Activated naive CD8-positive, alpha-beta T cell treated with anti-CD3 and anti-CD28 coated beads, Interleukin-2, amount 50 U/mL, for 24 hours (primary cell): ENCODE measurements around the gene SDF4.

ENCODE experiments used
- ATAC-seq: fragments of 150-1000 bp; cut with Tn5 transposase; one replicate; pipeline ENCODE4 v1.10.0; 2021
- DNase-seq: peaks from one replicate; pipeline ENCODE4 v3.0.0; 2021
- H3K27ac Mint-ChIP-seq: one replicate; pipeline ENCODE4 v1.8.0; 2021; ENCODE audit warnings: mild to moderate bottlenecking, mixed read lengths
- H3K27me3 Mint-ChIP-seq: one replicate; pipeline ENCODE4 v1.8.0; 2021; ENCODE audit warnings: mixed read lengths
- H3K36me3 Mint-ChIP-seq: one replicate; pipeline ENCODE4 v1.8.0; 2021; ENCODE audit warnings: low read depth, mixed read lengths
- H3K4me1 Mint-ChIP-seq: one replicate; pipeline ENCODE4 v1.8.0; 2021; ENCODE audit warnings: mixed read lengths
- H3K4me3 Mint-ChIP-seq: one replicate; pipeline ENCODE4 v1.8.0; 2021; ENCODE audit warnings: mild to moderate bottlenecking, moderate library complexity, mixed read lengths
- H3K9me3 Mint-ChIP-seq: one replicate; pipeline ENCODE4 v1.8.0; 2021; ENCODE audit warnings: mixed read lengths

SDF4 gene, protein sequence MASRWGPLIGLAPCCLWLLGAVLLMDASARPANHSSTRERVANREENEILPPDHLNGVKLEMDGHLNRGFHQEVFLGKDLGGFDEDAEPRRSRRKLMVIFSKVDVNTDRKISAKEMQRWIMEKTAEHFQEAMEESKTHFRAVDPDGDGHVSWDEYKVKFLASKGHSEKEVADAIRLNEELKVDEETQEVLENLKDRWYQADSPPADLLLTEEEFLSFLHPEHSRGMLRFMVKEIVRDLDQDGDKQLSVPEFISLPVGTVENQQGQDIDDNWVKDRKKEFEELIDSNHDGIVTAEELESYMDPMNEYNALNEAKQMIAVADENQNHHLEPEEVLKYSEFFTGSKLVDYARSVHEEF

DNA sequence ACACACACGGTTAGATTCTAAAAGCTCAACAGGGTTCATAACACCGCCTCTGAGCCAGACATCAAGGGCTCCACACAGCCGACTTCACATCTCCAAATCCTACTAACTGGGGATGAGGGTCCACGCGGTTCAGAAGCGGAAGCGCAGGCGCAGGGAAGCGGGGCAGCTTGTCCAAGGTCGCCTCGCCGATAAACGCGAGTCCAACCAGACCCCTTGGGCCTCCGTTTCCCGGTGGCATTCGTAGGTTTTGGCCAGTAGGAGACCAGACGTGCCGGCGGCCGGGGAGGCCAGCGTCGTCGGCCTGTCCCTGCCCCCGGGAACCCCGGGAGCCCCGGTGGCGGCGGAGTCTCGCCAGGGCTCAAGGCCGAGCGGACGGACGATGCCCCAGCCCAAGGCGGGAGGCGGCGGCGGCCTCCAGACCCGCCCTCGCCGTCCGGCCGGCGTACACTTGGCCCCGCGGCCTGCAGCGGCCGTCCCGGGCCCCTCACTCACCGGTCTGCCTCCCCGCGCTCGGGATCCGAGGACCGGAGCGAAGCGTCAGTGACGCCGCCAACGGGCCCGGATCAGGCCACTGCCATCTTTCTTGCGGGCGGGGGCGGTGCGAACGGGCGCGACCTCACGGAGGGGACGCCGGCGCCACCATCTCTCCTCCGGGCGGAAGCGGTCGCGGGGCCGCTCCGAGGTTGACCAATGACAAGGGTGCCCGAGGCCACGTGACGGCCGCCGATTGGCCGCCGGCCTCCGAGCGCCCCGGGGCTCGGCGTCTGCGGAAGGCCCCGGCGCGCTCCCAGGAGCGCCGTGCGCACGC is at the start of gene SDF4:
Gene SDF4 (minus strand): TSS at position 602 of the 808 bp plus-strand sequence. CDS start 3,229 bp downstream, outside the sequence.
- Mint-ChIP-seq H3K27me3 (no peaks in the 10 kb centered on the region), H3K4me1 (peaks cover 35% of the 10 kb centered on the region), H3K36me3 (peaks cover 28% of the 10 kb centered on the region), H3K9me3 (no peaks in the 10 kb centered on the region), H3K27ac (peak within 1 kb of the TSS; percentile 84), H3K4me3 (peak within 1 kb of the TSS; percentile 89)
- ATAC-seq (peak; percentile 92), DNase-seq (peak; percentile 98)

DNA sequence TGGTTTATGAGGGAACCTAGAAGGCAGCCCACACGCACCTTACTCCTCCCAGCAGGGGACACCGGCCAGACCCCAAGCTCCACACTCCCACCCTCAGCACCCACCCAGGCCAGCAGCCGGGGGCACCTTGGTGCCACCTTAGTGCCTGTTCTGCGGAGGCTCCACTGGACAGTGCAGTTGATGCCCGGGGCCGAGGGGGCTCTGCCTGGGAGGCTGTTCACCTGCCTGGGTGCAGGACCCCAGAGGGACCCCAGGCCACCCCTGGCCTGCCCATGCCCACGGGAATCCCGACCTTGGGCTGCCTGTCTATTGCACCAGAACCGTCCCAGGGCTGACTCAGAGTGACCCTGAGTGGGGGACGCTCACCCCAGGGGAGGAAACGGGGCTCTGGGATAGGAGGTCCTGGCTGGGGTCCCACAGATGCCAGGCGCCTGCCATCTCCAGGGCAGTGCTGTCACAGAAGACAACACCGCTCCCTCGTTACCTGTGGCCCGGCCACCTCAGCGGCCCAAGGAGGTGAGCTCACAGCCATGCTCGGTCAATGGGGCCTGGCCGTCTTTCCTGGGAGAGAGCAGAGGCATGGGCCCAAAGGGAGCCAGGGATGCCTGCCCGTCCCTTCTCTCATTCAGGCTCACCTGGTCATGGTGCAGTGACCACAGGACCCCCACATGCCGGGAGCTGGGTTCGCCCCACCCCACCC is 49.1 kb upstream of the SDF4 start:
- H3K4me1 Mint-ChIP-seq, result no peaks in the 10 kb centered on the region

DNA sequence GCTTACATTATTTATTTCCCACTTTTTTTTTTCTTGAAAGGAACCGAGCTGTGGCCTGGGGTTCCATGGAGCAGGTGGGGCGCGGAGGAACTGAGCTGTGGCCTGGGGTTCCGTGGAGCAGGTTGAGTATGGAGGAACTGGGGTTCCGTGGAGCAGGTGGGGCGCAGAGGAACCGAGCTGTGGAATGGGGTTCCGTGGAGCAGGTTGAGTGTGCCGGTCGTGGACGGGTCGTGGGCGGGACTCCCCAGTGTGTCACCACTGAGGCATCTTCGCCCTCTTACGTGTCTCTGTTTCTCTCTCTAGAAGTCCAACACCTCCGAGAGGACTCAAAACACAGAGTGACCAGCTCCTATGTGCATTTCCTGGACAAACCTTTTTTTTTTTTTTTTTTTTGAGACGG is 47.2 kb upstream of the SDF4 start:
- Mint-ChIP-seq H3K4me1 (peaks cover 5% of the 10 kb centered on the region), H3K27me3 (no peaks in the 10 kb centered on the region), H3K4me3 (no peak overlapping the region), H3K27ac (no peak overlapping the region), H3K9me3 (no peaks in the 10 kb centered on the region), H3K36me3 (no peaks in the 10 kb centered on the region)
- DNase-seq, result no peak
- ATAC-seq, result no peak

More for the DNA sequence above, 49.1 kb upstream of the SDF4 start:
- Mint-ChIP-seq H3K9me3 (no peaks in the 10 kb centered on the region), H3K27me3 (no peaks in the 10 kb centered on the region), H3K27ac (no peak overlapping the region), H3K36me3 (no peaks in the 10 kb centered on the region), H3K4me3 (no peak overlapping the region)
- no peak for ATAC-seq
- no peak for DNase-seq

DNA sequence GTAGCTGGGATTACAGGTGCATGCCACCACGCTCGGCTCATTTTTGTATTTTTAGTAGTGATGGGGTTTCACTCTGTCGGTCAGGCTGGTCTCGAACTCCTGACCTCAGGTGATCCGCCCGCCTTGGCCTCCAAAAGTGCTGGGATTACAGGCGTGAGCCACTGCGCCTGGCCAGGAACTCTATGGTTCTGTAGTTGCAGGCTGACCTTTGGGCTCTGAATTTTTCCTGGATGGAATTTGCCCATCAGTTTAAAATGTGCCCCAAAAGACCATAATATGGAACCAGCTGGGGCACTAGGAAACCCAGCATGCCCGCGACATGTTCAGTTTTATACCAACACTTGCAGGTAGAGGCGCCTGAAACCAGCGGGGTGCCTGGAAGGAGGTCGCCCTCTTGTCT is 46.8 kb upstream of the SDF4 start:
- Mint-ChIP-seq H3K27me3 (no peaks in the 10 kb centered on the region), H3K4me3 (no peak overlapping the region), H3K36me3 (no peaks in the 10 kb centered on the region), H3K4me1 (peaks cover 5% of the 10 kb centered on the region), H3K27ac (no peak overlapping the region), H3K9me3 (no peaks in the 10 kb centered on the region)
- no peak for DNase-seq
- ATAC-seq, result no peak

DNA sequence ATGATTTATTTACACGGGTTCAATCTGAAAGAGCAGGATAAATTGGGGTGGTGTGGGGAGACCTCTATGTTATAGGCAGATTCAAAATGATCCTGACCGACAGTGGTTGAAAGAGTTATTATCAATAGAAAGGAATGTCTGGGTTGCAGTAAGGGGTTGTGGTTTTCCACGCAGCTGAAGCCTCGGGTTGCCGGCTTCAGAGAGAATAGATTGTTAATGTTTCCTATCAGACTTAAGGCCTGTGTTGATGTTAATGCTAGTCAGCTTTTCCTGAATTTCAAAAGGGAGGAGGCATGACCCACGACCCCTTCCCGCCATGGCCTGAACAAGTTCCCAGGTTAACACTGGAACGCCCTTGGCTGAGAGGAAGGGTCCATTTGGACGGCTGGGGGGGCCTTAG is 44.0 kb upstream of the SDF4 start:
- Mint-ChIP-seq H3K36me3 (peaks cover 11% of the 10 kb centered on the region), H3K27me3 (no peaks in the 10 kb centered on the region), H3K4me3 (peak overlapping the region; percentile 27), H3K9me3 (no peaks in the 10 kb centered on the region), H3K4me1 (peaks cover 24% of the 10 kb centered on the region), H3K27ac (no peak overlapping the region)
- DNase-seq, result no peak
- ATAC-seq, result no peak

DNA sequence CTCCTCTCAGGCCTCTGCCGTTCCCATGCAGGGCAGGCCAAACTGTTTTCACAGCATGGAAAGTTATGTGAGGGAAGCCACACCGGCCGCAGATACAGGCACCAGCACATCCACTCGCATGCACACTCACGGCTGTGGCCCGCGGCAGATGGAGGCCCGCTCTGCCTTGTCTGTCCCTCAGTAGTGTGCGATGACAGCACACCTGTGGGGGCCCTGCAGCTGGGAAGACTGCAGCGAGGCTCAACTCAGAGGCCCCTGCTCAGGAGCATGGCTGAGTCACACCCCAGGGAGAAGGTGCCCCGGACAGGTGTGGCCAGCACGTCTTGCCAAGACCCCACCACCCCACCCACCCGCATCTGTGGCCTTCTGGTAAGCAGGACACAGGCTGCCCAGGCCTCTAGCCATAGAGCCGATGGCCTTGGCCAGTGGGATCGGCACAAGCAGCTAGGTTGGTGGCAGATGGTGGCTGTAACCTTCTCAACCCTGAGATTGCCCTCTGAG is 43.2 kb upstream of the SDF4 start:
- ATAC-seq, result no peak
- no peaks in the 10 kb centered on the region for H3K9me3 Mint-ChIP-seq
- peak overlapping the region; percentile 74 for H3K4me3 Mint-ChIP-seq
- DNase-seq, result no peak
- no peaks in the 10 kb centered on the region for H3K27me3 Mint-ChIP-seq
- peaks cover 33% of the 10 kb centered on the region for H3K4me1 Mint-ChIP-seq
- H3K36me3 Mint-ChIP-seq, result peaks cover 17% of the 10 kb centered on the region
- peak overlapping the region; percentile 65 for H3K27ac Mint-ChIP-seq

DNA sequence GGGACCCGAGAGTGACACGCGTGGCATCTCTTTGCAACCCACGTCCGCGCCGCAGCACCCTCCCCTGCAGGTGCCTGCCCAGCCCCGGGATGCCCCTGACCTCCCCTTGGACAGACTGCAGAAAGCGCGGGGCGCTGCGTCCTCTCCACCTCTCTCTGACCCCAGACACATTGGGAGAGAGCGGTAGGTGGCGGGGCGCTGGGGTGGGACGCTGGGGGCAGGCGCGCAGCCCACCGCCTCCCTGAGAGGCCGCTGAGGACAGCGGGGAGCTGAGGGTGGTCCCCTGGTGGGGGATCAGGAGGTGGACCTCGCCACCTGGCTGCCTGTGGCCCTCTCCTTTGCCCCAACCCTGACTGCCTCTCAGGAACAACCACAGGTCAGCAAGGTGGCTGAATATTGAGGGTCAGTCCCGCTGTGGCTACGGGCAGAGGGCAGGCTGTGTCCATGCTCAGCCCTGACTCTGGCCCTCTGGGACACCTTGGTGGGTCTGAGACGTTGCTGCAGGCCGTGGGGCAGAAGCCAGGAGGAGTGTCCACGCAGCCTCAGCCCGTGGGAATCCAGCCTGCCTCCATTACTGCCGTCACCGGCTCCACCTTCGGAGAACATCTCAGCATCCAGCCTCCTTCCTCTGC is 42.6 kb upstream of the SDF4 start:
- Mint-ChIP-seq H3K4me1 (peaks cover 37% of the 10 kb centered on the region), H3K4me3 (peak overlapping the region; percentile 74), H3K9me3 (no peaks in the 10 kb centered on the region), H3K27ac (peak overlapping the region; percentile 65), H3K36me3 (peaks cover 17% of the 10 kb centered on the region), H3K27me3 (no peaks in the 10 kb centered on the region)
- DNase-seq (no peak), ATAC-seq (peak; percentile 11)

DNA sequence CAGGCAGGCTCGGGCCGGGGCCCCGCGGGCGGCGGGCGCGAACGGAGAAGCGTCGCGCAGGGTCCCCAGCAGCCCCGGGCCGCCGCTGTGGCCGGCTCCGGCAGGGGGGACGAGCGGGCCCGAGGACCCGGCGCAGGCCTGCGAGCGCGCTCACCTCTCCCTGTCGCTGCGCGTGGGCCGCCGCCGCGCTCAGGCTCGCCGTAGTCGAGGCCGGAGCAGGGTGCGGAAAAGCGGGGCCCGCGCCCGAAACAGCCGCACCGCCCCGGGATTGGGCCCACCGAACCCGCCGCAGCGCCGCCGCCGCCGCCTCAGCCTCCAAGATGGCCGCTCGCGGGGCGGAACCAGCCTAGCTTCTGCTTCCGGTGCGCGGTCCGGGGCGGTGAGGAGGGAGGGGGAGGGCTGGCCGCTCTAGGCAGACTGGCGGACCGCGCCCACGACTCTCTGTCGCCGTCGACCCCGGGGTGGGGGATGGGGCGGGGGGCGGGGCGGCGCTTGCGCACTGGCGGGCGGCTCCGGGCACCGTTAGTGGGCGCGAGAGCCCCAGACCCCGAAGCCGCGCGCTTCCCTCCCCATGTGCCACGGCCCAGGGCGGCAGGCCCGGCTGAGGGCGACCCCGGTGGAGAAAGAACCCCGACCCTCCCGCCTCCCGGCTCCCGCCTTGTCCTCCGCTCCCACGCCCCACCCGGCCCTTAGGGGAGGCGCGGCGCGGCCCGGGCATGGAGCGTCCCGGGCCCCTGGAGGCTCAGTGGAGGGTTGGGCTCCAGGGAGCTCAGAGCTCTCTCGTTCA is 41.9 kb upstream of the SDF4 start, which contains the start of gene UBE2J2:
Gene UBE2J2 (minus strand): TSS at position 343 of the 787 bp plus-strand sequence. CDS start 5,862 bp downstream, outside the sequence.
- DNase-seq (peak; percentile 94), ATAC-seq (peak; percentile 90)
- peaks cover 17% of the 10 kb centered on the region for H3K36me3 Mint-ChIP-seq
- peak within 1 kb of the TSS; percentile 84 for H3K27ac Mint-ChIP-seq
- peaks cover 37% of the 10 kb centered on the region for H3K4me1 Mint-ChIP-seq
- H3K9me3 Mint-ChIP-seq, result no peaks in the 10 kb centered on the region
- peak within 1 kb of the TSS; percentile 86 for H3K4me3 Mint-ChIP-seq
- no peaks in the 10 kb centered on the region for H3K27me3 Mint-ChIP-seq

DNA sequence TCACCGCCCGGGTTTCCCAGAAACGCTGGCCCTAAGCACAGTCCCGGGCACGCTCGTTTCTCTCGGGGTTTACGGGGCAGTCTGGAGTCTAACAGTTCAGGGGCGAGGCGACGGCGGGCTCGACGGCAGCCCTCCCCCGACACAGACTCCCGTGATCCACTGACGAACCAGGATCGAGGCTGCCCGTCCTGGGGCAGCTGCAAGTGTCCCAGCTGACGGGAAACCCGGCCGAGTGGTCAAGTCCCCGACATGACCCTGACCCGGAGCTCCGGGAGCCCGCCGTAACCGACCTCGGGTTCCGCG is 41.4 kb upstream of the SDF4 start:
- H3K4me3 Mint-ChIP-seq, result peak overlapping the region; percentile 86
- ATAC-seq (no peak), DNase-seq (no peak)
- peaks cover 17% of the 10 kb centered on the region for H3K36me3 Mint-ChIP-seq
- H3K4me1 Mint-ChIP-seq, result peaks cover 37% of the 10 kb centered on the region
- peak overlapping the region; percentile 84 for H3K27ac Mint-ChIP-seq
- no peaks in the 10 kb centered on the region for H3K27me3 Mint-ChIP-seq
- no peaks in the 10 kb centered on the region for H3K9me3 Mint-ChIP-seq

DNA sequence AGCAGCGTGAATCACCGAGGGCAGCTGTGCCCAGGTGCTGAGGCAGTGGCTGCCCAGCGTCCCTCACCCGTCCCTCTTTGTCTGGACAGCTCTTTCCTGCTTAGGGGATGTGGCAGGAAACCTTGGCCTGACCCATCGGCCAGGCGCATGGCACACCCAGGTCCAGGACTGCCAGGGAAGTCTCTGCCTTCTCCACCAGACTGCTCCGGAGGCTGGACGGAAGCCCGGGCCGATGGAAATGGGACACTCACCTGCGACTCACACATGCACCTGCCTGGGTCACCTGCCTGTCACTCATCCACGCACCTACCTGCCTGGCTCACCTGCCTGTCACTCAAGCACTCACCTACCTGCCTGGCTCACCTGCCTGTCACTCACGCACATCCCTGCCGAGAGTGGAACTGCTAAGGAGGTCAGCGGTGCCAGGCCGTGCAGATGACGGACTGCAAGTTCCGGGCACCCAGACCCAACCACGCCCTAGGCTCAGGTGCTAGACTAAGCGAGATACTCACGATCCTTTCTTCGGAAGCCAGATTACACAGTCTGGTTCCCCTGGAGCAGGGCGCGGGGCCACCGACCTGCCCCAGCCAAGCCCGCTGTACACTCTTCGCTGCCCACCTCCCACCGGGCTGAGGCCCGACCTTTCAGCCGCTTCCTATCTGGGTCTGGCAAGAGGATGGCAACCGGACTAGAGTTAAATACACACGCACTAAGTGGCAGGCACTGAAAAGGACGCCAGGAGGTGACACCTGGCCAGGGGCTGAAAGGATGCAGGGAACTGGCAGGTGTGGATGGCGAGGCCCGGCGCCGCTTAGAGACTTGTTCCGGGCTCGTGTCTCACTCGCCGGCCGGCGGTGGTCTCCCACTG is 40.8 kb upstream of the SDF4 start:
- DNase-seq, result no peak
- no peaks in the 10 kb centered on the region for H3K27me3 Mint-ChIP-seq
- no peaks in the 10 kb centered on the region for H3K9me3 Mint-ChIP-seq
- peak overlapping the region; percentile 86 for H3K4me3 Mint-ChIP-seq
- peaks cover 40% of the 10 kb centered on the region for H3K4me1 Mint-ChIP-seq
- H3K27ac Mint-ChIP-seq, result peak overlapping the region; percentile 84
- ATAC-seq, result no peak
- H3K36me3 Mint-ChIP-seq, result peaks cover 17% of the 10 kb centered on the region

DNA sequence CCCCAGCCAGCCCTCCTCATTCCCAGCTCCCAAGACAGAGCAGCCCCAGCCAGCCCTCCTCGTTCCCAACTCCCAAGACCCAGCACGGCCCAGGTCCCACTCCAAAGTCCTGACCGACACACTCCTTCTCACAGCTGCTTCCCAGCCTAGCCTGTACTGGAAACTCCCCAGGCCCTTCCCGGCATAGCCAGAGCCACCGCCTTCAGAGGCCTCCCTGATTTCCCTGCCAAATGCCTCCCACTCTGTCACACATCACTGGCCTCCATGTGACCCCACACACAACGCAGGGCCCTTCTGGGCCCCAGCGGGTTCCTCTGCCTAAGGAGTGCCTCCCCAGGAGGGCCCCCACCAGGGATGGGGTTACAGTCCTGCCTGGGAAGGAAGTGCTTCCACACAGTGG is 39.0 kb upstream of the SDF4 start:
- peaks cover 22% of the 10 kb centered on the region for H3K36me3 Mint-ChIP-seq
- H3K27ac Mint-ChIP-seq, result peak overlapping the region; percentile 78
- ATAC-seq (no peak), DNase-seq (no peak)
- peak overlapping the region; percentile 86 for H3K4me3 Mint-ChIP-seq
- peaks cover 40% of the 10 kb centered on the region for H3K4me1 Mint-ChIP-seq
- no peaks in the 10 kb centered on the region for H3K9me3 Mint-ChIP-seq
- no peaks in the 10 kb centered on the region for H3K27me3 Mint-ChIP-seq

DNA sequence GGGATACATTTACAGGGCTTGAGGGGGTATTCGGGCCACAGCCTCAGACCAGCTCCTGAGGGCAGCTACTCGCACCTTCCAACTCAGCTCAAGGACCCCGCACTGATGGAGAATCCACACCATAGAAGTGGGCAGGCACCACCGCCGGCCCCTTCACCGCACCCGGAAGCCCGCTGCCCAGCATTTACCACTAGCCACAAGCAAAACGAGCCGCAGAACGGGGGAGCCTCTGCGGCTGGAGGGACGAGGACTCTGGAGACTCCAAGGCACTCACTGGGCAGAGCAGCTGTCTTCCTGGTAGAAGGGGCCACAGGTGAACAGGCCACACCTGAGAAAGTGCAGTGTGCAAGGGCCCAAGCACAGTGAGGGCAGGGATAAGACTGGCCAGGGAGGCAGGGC is 36.5 kb upstream of the SDF4 start:
- no peaks in the 10 kb centered on the region for H3K9me3 Mint-ChIP-seq
- H3K27ac Mint-ChIP-seq, result no peak overlapping the region
- H3K27me3 Mint-ChIP-seq, result no peaks in the 10 kb centered on the region
- H3K36me3 Mint-ChIP-seq, result peaks cover 30% of the 10 kb centered on the region
- ATAC-seq (no peak), DNase-seq (no peak)
- peaks cover 35% of the 10 kb centered on the region for H3K4me1 Mint-ChIP-seq
- no peak overlapping the region for H3K4me3 Mint-ChIP-seq
